GM18526 (cell line): ENCODE data around the gene ATP2B3.

ENCODE experiments used
- POLR2A ChIP-seq: IDR thresholded peaks from 3 replicates; pipeline ENCODE4 v1.6.1; 2011; ENCODE audit not compliant: insufficient read length; ENCODE audit errors: extremely low read depth

Gene ATP2B3

DNA sequence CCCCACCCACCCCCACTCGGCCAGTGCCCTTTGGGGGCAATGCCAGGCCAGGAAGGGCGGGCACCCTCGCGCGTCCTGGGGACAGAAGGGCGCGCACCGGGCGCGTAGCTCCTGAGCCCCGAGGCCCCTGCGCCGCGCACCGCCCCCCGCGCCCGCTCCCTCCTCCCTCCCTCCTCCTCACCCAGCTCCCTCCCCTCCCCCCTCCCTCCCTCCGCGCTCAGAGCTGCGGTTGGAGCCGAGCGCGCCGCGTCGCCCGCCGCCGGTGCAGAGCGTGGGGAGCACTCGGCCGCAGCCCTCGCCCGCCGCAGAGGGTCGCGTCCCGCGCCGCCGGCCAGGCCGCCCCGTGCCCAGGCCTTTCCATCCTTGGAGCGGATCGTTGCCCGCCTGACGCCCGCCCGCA lies at the start of gene ATP2B3:
Gene ATP2B3 (plus strand): TSS at position 220 of the 400 bp plus-strand sequence. CDS start 18,606 bp downstream, outside the sequence.
- TF ChIP-seq POLR2A = no peak

- no peak for TF ChIP-seq POLR2A
Observed at GRCh38 chrX:153468008-153468580, 49.3 kb upstream of the ATP2B3 start.

DNA sequence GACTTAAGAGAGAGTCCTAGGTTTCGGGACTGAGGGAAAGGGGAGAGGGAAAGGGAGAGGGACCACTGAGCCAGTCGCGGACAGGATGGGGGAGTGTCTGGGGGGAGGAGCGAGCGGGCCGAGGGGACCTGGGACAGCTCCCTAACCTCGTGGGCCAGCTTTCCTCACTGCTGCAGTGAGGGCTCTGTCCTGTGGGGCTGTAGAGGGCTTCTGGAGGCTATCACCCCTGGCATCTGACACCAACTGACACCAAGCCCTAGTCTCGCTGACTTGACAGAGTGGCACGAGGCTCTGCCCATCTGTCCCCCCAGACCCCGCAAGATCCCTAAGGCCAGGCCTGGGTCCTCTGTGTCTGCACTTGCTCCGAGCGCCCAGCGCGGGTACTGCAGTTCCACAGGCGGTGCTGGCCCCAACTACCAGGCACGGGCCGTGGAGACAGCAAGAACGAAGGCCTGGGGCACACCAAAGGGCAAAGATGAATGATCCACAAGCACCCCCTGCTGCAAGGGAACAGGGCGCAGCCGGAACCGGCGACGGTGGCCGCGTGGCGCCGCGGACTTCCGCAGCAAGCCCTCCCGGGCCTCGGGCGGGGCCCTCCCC lies 47.5 kb upstream of the ATP2B3 start:
- no peak for TF ChIP-seq POLR2A

- peak; percentile 48 for TF ChIP-seq POLR2A
Observed at GRCh38 chrX:153470411-153471363, 46.8 kb upstream of the ATP2B3 start, which contains the start of gene HAUS7. HAUS7 (minus strand) TSS chrX:153470576; CDS start chrX:153470557, 19 bp downstream.

- no peak for TF ChIP-seq POLR2A
Observed at GRCh38 chrX:153471663-153472280, 45.7 kb upstream of the ATP2B3 start.

DNA sequence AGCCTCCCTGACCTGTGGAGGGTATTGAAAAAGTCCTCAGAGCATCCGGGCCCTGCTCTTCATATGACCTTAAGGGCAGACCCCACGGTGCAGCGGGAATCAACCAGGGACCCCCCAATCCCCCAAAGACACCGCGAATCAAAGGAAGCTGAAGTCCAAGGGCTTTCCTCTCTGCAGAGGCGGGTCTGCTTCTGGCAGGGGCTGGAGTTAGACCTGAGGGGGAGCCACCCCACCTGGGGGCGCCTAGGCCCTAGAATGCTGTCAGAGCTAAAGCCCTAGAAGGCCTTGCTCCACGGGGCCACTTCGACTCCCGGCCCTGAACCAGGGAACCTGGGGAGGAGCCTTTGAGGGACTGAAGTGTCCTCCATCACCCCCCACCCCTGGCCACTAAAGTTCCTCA lies 44.3 kb upstream of the ATP2B3 start:
- TF ChIP-seq POLR2A = no peak

- TF ChIP-seq POLR2A = no peak
Observed at GRCh38 chrX:153474266-153474665, 43.2 kb upstream of the ATP2B3 start.

- no peak for TF ChIP-seq POLR2A
Observed at GRCh38 chrX:153474718-153475117, 42.7 kb upstream of the ATP2B3 start.

DNA sequence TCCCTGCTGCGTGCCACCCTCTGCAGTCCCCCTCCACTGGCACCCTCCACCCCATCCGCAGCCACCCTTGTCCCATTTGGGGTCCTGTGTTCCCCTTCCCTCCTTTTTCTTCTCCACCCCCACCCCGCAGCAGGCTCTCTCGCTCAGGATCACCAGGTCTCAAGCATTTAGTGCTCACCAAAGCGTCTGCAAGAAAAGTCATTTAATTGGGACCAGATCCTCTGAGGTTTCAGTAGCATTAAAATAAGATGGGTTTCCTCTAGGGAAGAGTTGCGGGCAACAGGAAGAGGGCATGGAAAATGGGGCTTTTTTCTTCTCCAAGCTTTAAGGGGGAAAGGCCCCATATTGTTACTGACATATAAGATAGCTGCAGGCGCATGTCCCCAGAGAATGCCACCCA lies 42.2 kb upstream of the ATP2B3 start:
- no peak for TF ChIP-seq POLR2A

- no peak for TF ChIP-seq POLR2A
Observed at GRCh38 chrX:153475751-153476281, 41.6 kb upstream of the ATP2B3 start.

DNA sequence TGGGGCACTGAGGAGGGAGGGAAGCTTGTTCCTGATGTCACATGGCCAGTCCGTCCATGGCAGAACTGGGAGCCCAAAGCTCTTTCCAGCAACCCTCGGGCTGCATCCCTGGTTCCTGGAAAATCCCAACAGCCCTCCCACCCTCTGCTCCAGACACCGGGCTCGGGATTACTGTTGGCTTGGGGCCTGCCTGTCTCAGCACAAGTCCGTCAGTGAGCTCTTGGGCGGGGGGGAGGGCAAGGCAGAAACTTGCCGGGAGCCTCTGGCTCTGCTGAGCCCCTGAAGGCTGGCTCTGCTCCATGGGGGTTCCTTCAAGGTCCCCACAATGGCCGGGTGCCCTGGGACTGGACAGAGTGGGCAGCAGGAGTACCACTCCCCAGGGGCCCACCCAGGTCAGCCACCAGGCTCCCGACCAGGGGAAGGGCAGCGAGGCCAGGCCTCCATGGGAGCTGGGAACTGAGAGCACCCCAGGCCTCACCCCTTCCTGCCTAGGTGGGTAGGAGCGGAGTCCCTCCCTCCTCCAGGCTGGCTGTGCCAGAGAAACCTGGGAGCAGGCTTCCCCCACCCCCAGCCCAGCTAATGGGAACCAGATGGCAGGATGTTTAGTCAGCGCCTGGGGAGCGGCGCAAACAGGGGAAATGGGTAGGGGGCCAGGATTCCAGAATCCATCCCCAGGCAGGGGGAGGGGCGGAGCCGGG lies 40.6 kb upstream of the ATP2B3 start:
- TF ChIP-seq POLR2A = no peak

- no peak for TF ChIP-seq POLR2A
Observed at GRCh38 chrX:153477364-153477857, 40.0 kb upstream of the ATP2B3 start.

GRCh38 chrX:153477901-153478300 lies 39.5 kb upstream of the ATP2B3 start:
- TF ChIP-seq POLR2A = no peak

DNA sequence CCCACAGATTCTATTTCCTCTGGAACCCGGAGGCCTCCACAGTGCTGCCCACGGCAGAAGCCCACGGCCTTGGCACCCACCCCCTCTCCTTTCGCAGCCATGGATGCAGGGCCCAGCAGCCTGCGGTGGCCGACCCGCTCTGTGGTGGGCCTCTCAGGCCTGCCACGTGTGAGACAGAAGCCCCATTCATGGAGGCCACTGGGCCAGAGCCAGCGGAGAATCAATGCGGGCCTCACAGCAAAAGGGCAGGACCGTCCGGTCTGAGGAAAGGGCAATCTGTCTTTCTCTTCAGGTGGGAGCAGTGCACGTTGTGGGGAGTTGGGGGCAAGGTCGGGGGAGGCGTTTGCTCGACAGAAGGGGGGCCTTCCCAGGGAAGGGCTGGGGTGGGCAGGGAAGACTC lies 38.7 kb upstream of the ATP2B3 start:
- no peak for TF ChIP-seq POLR2A
